Brain microvascular endothelial cell (primary cell): ENCODE results near the gene ARHGEF12.

ENCODE experiments used
- DNase-seq: peaks from one replicate; pipeline ENCODE4 v3.0.0-alpha.2; 2020
- H3K27ac ChIP-seq: fragments of 250-450 bp; sonication (Bioruptor Pico); 2 replicates; pipeline ENCODE4 v1.5.1; 2020; ENCODE audit warnings: mild to moderate bottlenecking, moderate library complexity
- H3K27me3 ChIP-seq: fragments of 250-450 bp; sonication (Bioruptor Pico); replicated peaks from 2 replicates; pipeline ENCODE4 v1.5.1; 2020; ENCODE audit warnings: mild to moderate bottlenecking
- H3K36me3 ChIP-seq: fragments of 250-450 bp; sonication (Bioruptor Pico); replicated peaks from 2 replicates; pipeline ENCODE4 v1.5.1; 2020; ENCODE audit warnings: mild to moderate bottlenecking
- H3K4me3 ChIP-seq: 2 replicates; pipeline ENCODE4 v1.5.1; 2011; ENCODE audit warnings: low read depth, mild to moderate bottlenecking, control low read depth, low read length, moderate library complexity
- CTCF ChIP-seq: IDR thresholded peaks from 2 replicates; pipeline ENCODE4 v1.5.1; 2011; ENCODE audit warnings: low read depth, mild to moderate bottlenecking, moderate library complexity, low read length, control low read depth, inconsistent platforms; ENCODE audit errors: missing control alignments
- in situ Hi-C: cut with HindIII; loops from 2 replicates; pipeline ENCODE4 v1.10.0; 2017; ENCODE audit warnings: low sequenced_read_pairs, low pct_ligation_motif_present

The ARHGEF12 gene

GRCh38 chr11:120352405-120352804 lies 16.2 kb downstream of the ARHGEF12 start:
- no peak for TF ChIP-seq CTCF
- Histone ChIP-seq H3K27ac (no peak overlapping the region), H3K4me3 (no peak overlapping the region), H3K27me3 (no peaks in the 10 kb centered on the region), H3K36me3 (no peaks in the 10 kb centered on the region)
- DNase-seq, result no peak
- in situ Hi-C loops, result no loop called here

GRCh38 chr11:120354068-120354467 lies 17.9 kb downstream of the ARHGEF12 start:
- H3K4me3 ChIP-seq, result no peak overlapping the region
- TF ChIP-seq CTCF, result no peak
- DNase-seq, result peak; percentile 57
- H3K27ac ChIP-seq, result no peak overlapping the region
- H3K36me3 ChIP-seq, result no peaks in the 10 kb centered on the region
- in situ Hi-C loops, result no loop called here
- no peaks in the 10 kb centered on the region for H3K27me3 ChIP-seq

- TF ChIP-seq CTCF, result no peak
- no peak overlapping the region for H3K4me3 ChIP-seq
- H3K27me3 ChIP-seq, result no peaks in the 10 kb centered on the region
- DNase-seq, result no peak
- H3K36me3 ChIP-seq, result no peaks in the 10 kb centered on the region
- in situ Hi-C loops, result no loop called here
- peak overlapping the region; percentile 3 for H3K27ac ChIP-seq
These were observed 18.6 kb downstream of the ARHGEF12 start for GRCh38 chr11:120354779-120355178.

- no peak for DNase-seq
- in situ Hi-C loops, result no loop called here
- Histone ChIP-seq H3K4me3 (no peak overlapping the region), H3K27ac (no peak overlapping the region), H3K27me3 (no peaks in the 10 kb centered on the region), H3K36me3 (no peaks in the 10 kb centered on the region)
- no peak for TF ChIP-seq CTCF
These were observed 21.4 kb downstream of the ARHGEF12 start for GRCh38 chr11:120357620-120358019.

GRCh38 chr11:120358729-120359128 lies 22.5 kb downstream of the ARHGEF12 start:
- in situ Hi-C loops, result no loop called here
- Histone ChIP-seq H3K27ac (no peak overlapping the region), H3K36me3 (no peaks in the 10 kb centered on the region), H3K27me3 (no peaks in the 10 kb centered on the region), H3K4me3 (no peak overlapping the region)
- DNase-seq, result no peak
- TF ChIP-seq CTCF, result no peak

- no peak for DNase-seq
- Histone ChIP-seq H3K27me3 (no peaks in the 10 kb centered on the region), H3K27ac (no peak overlapping the region), H3K4me3 (no peak overlapping the region), H3K36me3 (no peaks in the 10 kb centered on the region)
- no peak for TF ChIP-seq CTCF
- in situ Hi-C loops, result no loop called here
These were observed 27.2 kb downstream of the ARHGEF12 start for GRCh38 chr11:120363436-120363835.
